ENCODE results near the gene TREH.

GRCh38 chr11:118621071-118621783 lies 58.2 kb downstream of the TREH start:
- no peak for TF ChIP-seq CTCF (conservative IDR thresholded peaks at IDR 0.05; ENCODE audit: low read length)
- no peak for TF ChIP-seq EZH2phosphoT487 (IDR thresholded peaks at IDR 0.05; ENCODE audit: borderline replicate concordance)

All from Loucy (cell line).